HG03432 (cell line): ENCODE measurements around the gene PDLIM7.
"Not testable (repeated sequence)": the region's sequence is repeated elsewhere in the genome, so short reads cannot be mapped to it uniquely, and the experiment has no call there.

Experiments used
- ATAC-seq: cut with Tn5 transposase; IDR thresholded peaks from one replicate; pipeline ENCODE4 v1.9.1; 2021; ENCODE audit warnings: mild to moderate bottlenecking, moderate library complexity; ENCODE audit not compliant: unreplicated experiment

PDLIM7 gene

GRCh38 chr5:177492841-177493240 lies 4.6 kb downstream of the PDLIM7 start:
- no peak for ATAC-seq

DNA sequence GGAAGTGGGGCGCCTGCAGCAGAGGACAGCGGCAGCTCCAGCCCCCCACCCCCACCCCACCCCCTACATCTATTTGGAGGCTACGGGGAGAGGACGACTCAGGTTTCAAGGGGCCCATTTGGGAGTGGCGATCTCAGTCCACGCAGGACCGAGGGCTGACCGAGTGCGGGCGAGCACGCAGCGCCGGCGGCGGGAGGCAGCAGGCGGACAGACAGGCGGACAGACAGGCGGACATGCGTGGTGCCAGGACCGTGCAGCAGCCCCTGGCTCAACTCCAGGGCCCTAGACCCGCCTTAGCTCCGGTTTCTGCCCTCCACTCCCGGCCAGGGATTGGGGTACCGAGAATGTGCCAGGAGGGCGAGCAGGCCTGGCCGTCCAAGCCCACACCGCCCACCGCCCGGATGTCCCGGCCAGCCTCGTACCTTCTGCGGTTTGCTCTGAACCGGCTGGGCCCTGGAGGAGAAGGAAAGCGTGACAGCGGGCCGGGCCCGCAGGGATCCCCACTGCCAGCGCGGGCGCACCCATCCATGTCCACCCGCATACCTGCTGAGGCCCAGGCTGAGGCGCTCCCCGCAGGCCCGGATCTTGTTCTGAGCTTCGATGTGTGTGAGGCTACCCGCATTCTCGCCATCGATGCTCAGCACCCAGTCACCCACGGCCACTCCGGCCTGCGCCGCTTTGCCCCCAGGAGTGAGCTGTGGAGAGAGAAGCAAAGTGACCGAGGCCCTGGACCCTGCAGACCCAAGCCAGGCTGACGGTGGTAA lies 5.2 kb downstream of the PDLIM7 start:
- no peak for ATAC-seq

DNA sequence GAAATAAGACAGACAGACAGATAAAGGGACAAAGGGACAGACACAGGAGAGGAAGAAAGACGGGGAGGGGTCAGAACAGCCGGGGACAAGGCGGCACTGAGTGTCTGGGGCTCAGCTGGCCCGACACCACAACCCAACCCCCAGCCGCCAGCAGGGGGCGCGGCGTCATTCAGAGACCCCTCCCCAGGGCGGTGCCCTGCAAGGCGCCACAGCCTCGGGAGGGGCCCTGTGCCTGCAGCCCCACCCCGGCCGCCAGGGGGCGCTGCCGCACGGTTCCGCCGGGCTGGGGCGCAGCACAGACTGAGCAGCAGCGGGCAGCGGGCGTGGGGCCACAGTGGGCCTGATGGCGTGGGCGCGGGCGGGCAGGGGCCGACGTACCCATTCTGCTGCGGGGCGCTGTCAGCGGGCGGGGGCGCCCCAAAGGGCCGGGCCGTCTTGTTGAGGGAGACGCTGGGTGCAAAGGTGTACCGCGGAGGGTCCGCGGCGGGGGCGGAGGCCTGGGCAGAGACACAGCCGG lies 5.9 kb downstream of the PDLIM7 start:
- no peak for ATAC-seq

- ATAC-seq: no peak
These were observed 6.4 kb downstream of the PDLIM7 start for GRCh38 chr5:177490992-177491391.

DNA sequence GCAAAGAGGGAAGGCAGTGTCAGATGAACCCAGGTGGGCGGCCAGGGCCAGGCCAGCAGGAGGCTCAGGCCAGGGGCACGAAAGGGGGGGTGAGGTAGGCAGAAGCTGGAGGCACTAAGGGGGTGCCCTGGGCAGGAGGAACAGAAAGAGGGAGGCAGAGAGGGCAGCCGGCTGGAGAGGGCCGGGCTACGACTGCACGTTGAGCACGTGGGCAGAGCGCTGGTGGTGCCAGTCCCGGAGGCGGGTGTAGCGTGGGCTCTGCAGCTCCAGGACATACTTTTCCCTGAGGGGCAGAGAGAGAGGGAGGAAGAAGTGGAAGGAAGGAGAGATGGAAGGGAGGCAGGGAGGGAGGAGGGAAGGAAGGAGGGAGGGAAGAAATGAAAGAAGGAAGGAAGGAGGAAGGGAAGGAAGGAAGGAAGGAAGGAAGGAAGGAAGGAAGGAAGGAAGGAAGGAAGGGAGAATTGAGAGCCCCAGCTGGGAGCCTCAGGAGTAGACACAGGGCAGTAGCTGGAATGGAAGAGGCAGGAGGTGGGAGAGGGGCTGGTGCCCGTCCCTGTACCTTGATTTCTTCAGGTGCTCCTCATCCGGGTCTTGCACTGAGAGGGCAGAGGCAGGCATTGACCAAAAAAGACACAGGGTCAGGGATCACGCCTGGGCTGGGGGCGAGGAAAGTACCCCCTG lies 7.0 kb downstream of the PDLIM7 start:
- ATAC-seq: no peak

DNA sequence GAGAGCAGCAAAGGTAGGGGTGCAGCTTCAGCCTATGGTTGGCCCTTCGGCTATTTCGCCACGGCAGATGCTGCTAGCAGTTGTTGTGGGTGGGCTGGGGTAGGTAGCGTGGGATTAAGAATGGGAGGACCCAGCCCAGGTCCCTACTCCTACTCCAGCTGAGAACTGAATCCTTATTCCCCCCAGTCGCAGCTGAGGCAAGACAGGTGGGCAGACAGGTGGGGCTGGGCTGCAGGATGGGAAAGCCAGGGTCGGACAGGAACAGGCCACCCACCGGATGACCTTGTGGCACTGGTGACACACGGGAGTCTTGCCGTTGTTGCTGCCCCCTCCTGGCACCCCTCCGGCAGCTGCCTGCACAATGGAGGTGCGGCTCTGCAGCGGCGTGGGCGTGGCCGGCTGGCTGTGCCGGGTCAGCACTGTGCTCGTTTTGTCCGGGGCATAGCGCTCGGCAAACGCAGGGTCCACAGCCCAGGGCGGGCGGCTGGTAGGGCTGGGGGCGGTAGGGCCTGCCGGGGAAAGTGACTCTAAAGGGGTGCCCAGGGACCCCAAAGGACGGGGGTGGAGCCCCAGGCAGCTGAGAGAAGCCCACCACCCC lies 8.2 kb downstream of the PDLIM7 start:
- no peak for ATAC-seq

DNA sequence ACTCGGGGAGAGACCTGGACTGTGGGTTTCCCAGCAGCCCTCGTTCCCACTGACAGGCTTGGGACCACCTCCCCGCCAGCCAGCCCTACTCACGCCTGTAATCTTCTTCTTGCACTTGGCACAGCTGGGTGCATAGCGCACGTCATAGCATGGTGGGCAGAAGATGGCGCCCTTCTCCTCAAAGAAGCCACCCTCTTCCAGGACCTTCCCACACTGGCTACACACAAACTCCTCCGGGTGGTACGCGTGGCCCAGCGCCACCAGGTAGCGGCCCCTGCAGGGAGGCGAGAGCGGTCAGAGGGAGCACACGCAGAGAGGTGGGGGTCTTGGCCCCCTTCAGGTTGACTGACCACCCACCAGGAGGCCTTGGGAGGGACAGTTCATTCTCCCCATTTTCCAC lies 9.4 kb downstream of the PDLIM7 start:
- ATAC-seq: no peak

- ATAC-seq: no peak
These were observed 10.3 kb downstream of the PDLIM7 start for GRCh38 chr5:177487144-177487543.

DNA sequence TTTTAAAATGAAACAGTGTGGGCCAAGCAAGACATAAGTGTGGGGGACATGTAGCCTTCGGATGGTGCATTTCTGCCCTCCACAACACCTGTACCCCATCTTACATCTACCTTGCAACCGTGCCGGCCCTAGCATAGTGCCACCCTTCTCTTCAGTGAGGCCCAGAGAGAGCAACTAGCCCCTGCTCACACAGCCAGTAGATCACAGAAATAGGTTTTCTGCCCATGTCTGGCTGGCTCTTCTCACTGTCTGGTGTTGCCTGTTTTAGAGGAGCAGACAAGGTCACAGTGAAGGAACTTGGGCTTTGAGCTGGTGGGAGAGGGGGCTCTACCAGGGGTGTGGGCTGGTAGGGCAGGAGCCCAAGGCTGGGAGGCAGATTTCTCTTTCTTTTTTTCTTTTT lies 11.1 kb downstream of the PDLIM7 start:
- ATAC-seq: no peak

DNA sequence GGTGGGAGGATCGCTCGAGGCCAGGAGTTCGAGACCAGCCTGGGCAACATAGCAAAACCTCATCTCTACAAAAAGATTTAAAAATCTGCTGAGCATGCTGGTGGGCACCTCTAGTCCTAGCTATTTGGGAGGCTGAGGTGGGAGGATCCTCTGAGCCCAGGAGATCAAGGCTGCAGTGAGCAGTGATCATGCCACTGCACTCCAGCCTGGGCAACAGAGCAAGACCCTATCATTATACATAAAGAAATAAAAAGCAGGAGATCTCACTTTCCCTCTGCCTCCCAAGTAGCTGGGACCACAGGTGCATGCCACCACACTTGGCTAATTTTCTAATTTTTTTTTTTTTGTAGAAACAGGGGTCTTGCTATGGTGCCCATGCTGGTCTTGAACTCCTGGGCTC lies 11.7 kb downstream of the PDLIM7 start:
- not testable (repeated sequence) for ATAC-seq

DNA sequence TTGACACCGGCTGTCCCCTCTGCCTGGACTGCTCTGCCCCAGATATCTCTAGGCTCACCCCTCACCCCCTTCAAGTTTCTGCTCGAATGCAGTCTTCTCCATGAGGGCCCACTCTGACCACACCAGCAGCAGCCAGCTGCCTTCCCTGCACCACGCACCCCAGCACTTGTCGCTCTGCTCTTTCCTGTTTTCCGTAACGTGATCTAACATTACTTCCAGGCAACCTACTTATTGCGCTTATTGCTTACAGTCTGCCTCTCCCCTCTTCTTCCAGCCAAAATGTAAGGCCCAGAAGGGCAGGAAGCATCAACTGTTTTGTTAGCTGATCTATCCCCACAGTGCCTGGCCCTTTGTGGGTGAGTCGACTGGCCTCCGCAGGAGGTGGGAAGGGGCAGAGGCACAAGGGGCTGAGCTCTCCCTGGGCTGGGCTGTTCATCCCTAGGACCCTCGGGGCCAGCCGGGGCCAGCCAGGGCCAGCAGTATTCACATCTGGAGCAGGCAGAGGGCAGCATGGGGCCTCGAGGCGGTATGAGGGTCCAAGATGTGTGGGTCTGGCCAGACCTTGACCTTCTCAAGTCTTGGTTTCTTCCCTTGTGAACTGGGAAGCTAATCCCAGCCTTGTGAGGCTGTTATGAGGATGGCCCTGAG lies 12.4 kb downstream of the PDLIM7 start:
- ATAC-seq: no peak

GRCh38 chr5:177483994-177484901 lies 13.2 kb downstream of the PDLIM7 start:
- ATAC-seq: no peak

- no peak for ATAC-seq
These were observed 14.4 kb downstream of the PDLIM7 start for GRCh38 chr5:177483042-177483441.

GRCh38 chr5:177482359-177482795 lies 15.0 kb downstream of the PDLIM7 start:
- ATAC-seq: no peak

DNA sequence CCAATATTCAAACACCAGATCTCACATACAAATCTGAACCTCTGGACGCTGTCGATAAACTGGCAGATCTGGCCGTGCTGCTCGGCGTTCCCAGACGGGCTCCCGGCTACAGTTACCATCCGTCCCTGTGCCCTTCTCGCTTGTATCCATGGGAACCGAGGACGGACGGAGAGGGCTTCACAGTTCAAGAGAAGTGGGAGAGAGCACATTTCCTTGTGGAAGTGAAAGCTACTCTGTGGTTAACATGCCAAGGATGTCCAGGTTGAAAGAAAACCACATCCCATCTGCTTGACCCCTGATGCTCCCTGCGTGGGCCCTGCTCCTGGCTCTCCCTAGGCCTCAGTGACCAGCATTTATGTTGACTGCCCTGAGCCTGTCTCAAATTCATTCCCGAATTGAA lies 17.6 kb downstream of the PDLIM7 start:
- no peak for ATAC-seq

- no peak for ATAC-seq
These were observed 18.4 kb downstream of the PDLIM7 start for GRCh38 chr5:177478711-177479646.

- no peak for ATAC-seq
These were observed 19.5 kb downstream of the PDLIM7 start for GRCh38 chr5:177477701-177478477.

DNA sequence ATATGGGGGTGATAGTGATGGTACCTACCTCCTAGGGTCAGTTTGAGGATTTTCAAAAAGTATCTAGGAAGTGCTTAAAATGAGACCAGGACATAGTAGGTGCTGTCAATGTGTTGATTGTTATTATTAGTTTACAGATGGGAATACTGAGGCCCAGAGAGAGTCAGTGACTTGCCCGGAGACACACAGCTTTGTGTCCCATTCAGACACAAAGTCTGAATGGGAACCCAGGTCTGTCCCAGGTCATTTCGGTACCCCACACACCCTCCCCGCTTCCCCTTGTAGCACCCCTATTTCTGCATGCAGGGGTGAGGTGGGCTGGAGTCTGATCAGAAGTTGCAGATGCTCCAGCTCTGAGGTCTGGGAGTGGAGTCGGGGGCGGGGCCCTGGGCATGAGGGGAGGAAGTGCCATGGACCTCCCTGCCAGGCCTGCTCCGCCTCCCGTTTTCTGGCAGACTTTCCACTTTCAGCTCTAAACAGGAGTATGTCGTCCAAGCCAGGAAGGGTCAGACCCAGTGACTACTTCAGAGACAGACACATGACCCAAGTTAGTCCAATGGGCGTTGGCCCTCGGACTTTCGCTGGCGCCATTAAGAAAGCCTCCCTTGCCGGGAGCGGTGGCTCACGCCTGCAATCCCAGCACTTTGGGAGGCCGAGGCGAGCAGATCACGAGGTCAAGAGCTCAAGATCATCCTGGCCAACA lies 20.7 kb downstream of the PDLIM7 start:
- no peak for ATAC-seq
